IPS-18a (cell line): ENCODE data around the gene MOB1A.
"Not testable (repeated sequence)": the region's sequence is repeated elsewhere in the genome, so short reads cannot be mapped to it uniquely, and the experiment has no call there.

Experiments used
- H3K27ac ChIP-seq: one replicate; pipeline ENCODE4 v1.5.1; 2013; ENCODE audit warnings: low read length
- H3K27me3 ChIP-seq: one replicate; pipeline ENCODE4 v1.6.1; 2013; ENCODE audit warnings: mild to moderate bottlenecking, low read length; ENCODE audit not compliant: control insufficient read depth, insufficient read depth
- H3K36me3 ChIP-seq: one replicate; pipeline ENCODE4 v1.6.1; 2013; ENCODE audit warnings: low read depth, low read length; ENCODE audit not compliant: control insufficient read depth
- H3K4me1 ChIP-seq: one replicate; pipeline ENCODE4 v1.6.1; 2013; ENCODE audit warnings: low read depth, low read length; ENCODE audit not compliant: control insufficient read depth
- H3K4me3 ChIP-seq: one replicate; pipeline ENCODE4 v1.5.1; 2013; ENCODE audit warnings: low read length
- H3K9ac ChIP-seq: one replicate; pipeline ENCODE4 v1.6.1; 2013; ENCODE audit warnings: mild to moderate bottlenecking, low read length, moderate library complexity
- H3K9me3 ChIP-seq: one replicate; pipeline ENCODE4 v1.6.1; 2013; ENCODE audit warnings: low read depth, low read length; ENCODE audit not compliant: control insufficient read depth

MOB1A gene

GRCh38 chr2:74215771-74216170 is 37.1 kb upstream of the MOB1A start:
- not testable (repeated sequence) for H3K9ac ChIP-seq, H3K27me3 ChIP-seq, H3K9me3 ChIP-seq, H3K4me1 ChIP-seq, H3K4me3 ChIP-seq, H3K27ac ChIP-seq
- H3K36me3 ChIP-seq: peaks cover 75% of the 10 kb centered on the region

GRCh38 chr2:74212702-74213410 is 34.2 kb upstream of the MOB1A start:
- Histone ChIP-seq H3K4me3 (no peak overlapping the region), H3K4me1 (no peaks in the 10 kb centered on the region), H3K36me3 (peaks cover 94% of the 10 kb centered on the region), H3K27ac (no peak overlapping the region), H3K9ac (no peak overlapping the region), H3K27me3 (no peaks in the 10 kb centered on the region), H3K9me3 (no peaks in the 10 kb centered on the region)

GRCh38 chr2:74206180-74206688 is 27.6 kb upstream of the MOB1A start:
- Histone ChIP-seq H3K9ac (no peak overlapping the region), H3K4me3 (no peak overlapping the region), H3K9me3 (no peaks in the 10 kb centered on the region), H3K27ac (no peak overlapping the region), H3K27me3 (no peaks in the 10 kb centered on the region), H3K4me1 (peaks cover 6% of the 10 kb centered on the region), H3K36me3 (peaks cover 73% of the 10 kb centered on the region)

GRCh38 chr2:74205596-74205995 is 26.9 kb upstream of the MOB1A start:
- no peaks in the 10 kb centered on the region for H3K9me3 ChIP-seq
- H3K27ac ChIP-seq: no peak overlapping the region
- no peak overlapping the region for H3K9ac ChIP-seq
- peaks cover 7% of the 10 kb centered on the region for H3K4me1 ChIP-seq
- peaks cover 68% of the 10 kb centered on the region for H3K36me3 ChIP-seq
- no peaks in the 10 kb centered on the region for H3K27me3 ChIP-seq
- no peak overlapping the region for H3K4me3 ChIP-seq

- no peak overlapping the region for H3K27ac ChIP-seq
- H3K4me3 ChIP-seq: no peak overlapping the region
- no peaks in the 10 kb centered on the region for H3K27me3 ChIP-seq
These were observed 26.4 kb upstream of the MOB1A start for GRCh38 chr2:74205113-74205512.

GRCh38 chr2:74204436-74204835 is 25.8 kb upstream of the MOB1A start:
- no peak overlapping the region for H3K9ac ChIP-seq
- no peaks in the 10 kb centered on the region for H3K9me3 ChIP-seq
- H3K36me3 ChIP-seq: peaks cover 64% of the 10 kb centered on the region
- no peaks in the 10 kb centered on the region for H3K27me3 ChIP-seq
- H3K4me1 ChIP-seq: peaks cover 14% of the 10 kb centered on the region
- no peak overlapping the region for H3K27ac ChIP-seq
- no peak overlapping the region for H3K4me3 ChIP-seq

More at GRCh38 chr2:74205113-74205512, 26.4 kb upstream of the MOB1A start:
- Histone ChIP-seq H3K9ac (no peak overlapping the region), H3K9me3 (no peaks in the 10 kb centered on the region), H3K4me1 (peaks cover 10% of the 10 kb centered on the region), H3K36me3 (peaks cover 66% of the 10 kb centered on the region)

- Histone ChIP-seq H3K36me3 (peaks cover 44% of the 10 kb centered on the region), H3K27me3 (peaks cover 5% of the 10 kb centered on the region), H3K27ac (no peak overlapping the region), H3K4me3 (no peak overlapping the region), H3K9ac (peak overlapping the region; percentile 15), H3K4me1 (peaks cover 14% of the 10 kb centered on the region), H3K9me3 (no peaks in the 10 kb centered on the region)
These were observed 22.9 kb upstream of the MOB1A start for GRCh38 chr2:74201596-74201995.

GRCh38 chr2:74201196-74201595 is 22.5 kb upstream of the MOB1A start:
- Histone ChIP-seq H3K4me3 (peak overlapping the region; percentile 78), H3K9me3 (no peaks in the 10 kb centered on the region), H3K27ac (no peak overlapping the region), H3K36me3 (peaks cover 42% of the 10 kb centered on the region), H3K4me1 (peaks cover 14% of the 10 kb centered on the region), H3K27me3 (peaks cover 5% of the 10 kb centered on the region), H3K9ac (peak overlapping the region; percentile 15)

- H3K4me3 ChIP-seq: peak overlapping the region; percentile 78
- H3K27ac ChIP-seq: peak overlapping the region; percentile 44
- no peaks in the 10 kb centered on the region for H3K9me3 ChIP-seq
- H3K36me3 ChIP-seq: peaks cover 32% of the 10 kb centered on the region
- H3K9ac ChIP-seq: peak overlapping the region; percentile 100
- peaks cover 5% of the 10 kb centered on the region for H3K27me3 ChIP-seq
- peaks cover 14% of the 10 kb centered on the region for H3K4me1 ChIP-seq
These were observed 21.2 kb upstream of the MOB1A start for GRCh38 chr2:74199871-74200305.

GRCh38 chr2:74199275-74199701 is 20.6 kb upstream of the MOB1A start:
- H3K36me3 ChIP-seq: peaks cover 27% of the 10 kb centered on the region
- H3K4me3 ChIP-seq: peak overlapping the region; percentile 78
- peak overlapping the region; percentile 100 for H3K9ac ChIP-seq
- H3K27me3 ChIP-seq: peaks cover 5% of the 10 kb centered on the region
- peak overlapping the region; percentile 44 for H3K27ac ChIP-seq
- peaks cover 11% of the 10 kb centered on the region for H3K4me1 ChIP-seq
- H3K9me3 ChIP-seq: no peaks in the 10 kb centered on the region

GRCh38 chr2:74198461-74199274 is 20.0 kb upstream of the MOB1A start, which contains the start of gene MTHFD2:
Gene MTHFD2 (plus strand): TSS chr2:74198615. CDS start chr2:74198642, 27 bp downstream.
- H3K36me3 ChIP-seq: peaks cover 23% of the 10 kb centered on the region
- peaks cover 8% of the 10 kb centered on the region for H3K4me1 ChIP-seq
- peak within 1 kb of the TSS; percentile 100 for H3K9ac ChIP-seq
- peaks cover 5% of the 10 kb centered on the region for H3K27me3 ChIP-seq
- peak within 1 kb of the TSS; percentile 78 for H3K4me3 ChIP-seq
- H3K27ac ChIP-seq: peak within 1 kb of the TSS; percentile 98
- no peaks in the 10 kb centered on the region for H3K9me3 ChIP-seq
